HL-60/S4 treated with phorbol 12-myristate 13-acetate at 8.2 ng/mL for 4 days and 3 days (cell line): ENCODE data around the gene RCAN1.

Experiments used
- in situ Hi-C: fragments of 300-500 bp; cut with MboI; formaldehyde crosslinking; loops from 2 replicates; pipeline ENCODE4 v1.15.0; 2022; ENCODE audit warnings: low sequenced_read_pairs

RCAN1 gene

DNA sequence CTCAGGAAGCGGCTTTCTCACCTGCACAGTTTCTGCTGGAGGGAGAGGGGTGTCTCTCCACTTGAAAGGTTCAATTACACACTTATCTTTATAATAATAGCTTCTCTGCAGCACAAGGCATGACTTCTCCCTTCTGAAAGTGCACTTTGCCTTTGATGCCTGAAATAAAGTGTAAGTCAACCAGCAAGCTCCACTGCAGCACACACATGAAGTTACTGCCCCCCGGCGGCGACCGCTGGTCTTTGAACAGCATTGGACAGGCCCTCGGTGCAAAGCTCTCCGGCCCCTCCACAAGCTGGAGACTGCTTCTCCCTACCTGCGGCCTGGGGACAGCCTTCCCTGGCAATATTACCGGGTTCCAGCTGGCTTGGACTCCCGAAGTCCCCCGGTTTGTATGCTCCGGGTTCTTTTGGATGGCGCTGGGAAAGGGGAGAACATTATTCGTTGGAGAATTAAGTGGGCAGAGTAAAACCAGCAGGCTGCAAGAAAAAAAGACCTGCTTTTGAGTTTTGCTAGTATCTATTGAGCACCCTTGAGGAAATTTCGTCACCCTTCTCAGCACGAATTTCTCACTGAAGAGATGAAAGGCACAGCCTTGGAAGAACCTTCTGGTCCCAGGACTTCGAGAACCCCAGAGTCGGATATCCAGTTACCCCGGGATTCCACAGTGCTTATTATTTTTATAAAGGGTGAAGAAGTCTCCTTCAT lies 11.8 kb downstream of the RCAN1 start:
- in situ Hi-C loops: loop anchor here (25.0 kb wide), 1 partner anchor 691 kb away; the partner anchor contains the start of gene ATP5PO

DNA sequence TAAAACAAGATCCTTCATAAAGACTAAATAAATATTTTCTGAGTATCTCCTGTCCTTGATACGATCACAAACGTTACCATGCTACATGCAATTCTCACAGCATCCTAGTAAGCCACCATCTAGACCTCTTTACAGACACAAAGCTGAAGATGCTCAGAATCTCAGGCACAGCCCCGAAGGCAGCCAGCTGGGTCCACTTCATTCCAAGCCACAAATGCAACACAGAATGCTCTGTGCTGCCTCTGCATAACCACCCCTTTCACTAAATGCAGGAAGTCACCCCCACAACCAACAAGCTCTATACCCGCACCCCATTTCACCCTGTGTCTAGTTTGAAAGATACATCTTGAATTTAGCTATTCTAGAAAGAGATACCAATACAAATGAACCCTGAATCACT lies 12.9 kb downstream of the RCAN1 start:
- in situ Hi-C loops: loop anchor here (25.0 kb wide), 1 partner anchor 690 kb away; the partner anchor contains the start of gene ATP5PO

DNA sequence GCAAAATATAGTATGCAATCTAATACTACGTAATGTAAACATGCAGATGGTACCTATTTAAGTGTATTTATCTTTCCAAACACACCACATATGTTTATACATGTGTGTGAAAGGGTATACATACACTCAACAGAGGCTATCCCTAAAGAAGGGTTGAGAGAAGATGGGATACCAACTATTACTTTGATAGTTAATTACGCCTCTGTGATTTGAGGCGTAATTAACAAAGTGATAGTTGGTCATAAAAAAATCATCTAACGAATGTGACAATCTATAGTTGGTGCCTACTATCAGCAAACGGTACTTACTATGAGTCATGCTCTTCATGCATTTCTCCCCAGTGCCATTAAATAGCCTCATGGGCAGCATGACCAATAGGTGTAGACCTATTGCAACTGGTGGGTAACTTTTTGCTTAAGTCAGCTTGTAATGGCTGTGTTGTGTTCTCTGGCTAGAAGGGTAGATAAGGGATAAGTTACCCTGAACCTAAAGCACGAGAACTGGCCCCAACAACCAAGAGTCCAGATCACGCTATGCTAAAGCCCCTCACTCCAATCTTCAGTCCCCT lies 15.3 kb downstream of the RCAN1 start:
- in situ Hi-C loops: loop anchor here (25.0 kb wide), 1 partner anchor 687 kb away; the partner anchor contains the start of gene ATP5PO

DNA sequence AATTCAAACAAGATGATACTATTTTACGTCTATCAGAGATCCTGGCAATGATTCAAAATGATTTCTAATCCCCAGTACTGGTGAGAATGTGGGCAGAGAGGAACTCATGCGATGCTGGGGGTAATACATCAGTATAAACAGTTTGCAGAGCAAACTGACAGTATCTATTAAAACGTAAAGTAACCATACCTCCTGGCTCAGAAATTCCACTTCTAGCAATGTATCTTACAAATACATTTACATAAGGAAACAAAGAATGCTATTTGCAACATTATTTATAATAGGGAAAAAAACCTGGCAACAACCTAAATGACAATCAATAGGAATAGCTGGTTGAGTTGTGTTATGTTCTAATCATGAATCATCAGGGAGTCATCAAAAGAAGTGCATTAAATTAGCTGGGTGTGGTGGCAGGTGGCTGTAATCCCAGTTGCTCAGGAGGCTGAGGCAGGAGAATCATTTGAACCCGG lies 15.9 kb downstream of the RCAN1 start:
- in situ Hi-C loops: no loop called here

DNA sequence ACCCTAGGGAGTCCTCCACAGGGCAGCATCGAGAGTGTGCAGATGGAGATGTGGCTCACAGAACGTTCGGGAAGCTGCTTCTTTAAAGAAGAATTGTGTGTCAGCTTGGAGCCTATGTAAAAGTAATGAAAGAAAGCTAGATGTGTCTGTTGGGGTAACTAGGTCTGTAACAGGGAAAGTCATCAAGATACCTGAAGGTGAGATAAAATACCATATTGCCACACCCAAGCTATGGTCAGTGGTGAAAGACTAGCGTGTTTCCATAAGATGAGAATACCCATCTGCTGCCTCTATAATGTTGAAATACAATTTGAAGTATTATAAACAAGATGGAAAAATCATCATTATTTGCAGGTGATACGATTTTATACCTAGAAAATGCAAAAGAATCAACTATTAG lies 17.5 kb downstream of the RCAN1 start:
- in situ Hi-C loops: no loop called here

DNA sequence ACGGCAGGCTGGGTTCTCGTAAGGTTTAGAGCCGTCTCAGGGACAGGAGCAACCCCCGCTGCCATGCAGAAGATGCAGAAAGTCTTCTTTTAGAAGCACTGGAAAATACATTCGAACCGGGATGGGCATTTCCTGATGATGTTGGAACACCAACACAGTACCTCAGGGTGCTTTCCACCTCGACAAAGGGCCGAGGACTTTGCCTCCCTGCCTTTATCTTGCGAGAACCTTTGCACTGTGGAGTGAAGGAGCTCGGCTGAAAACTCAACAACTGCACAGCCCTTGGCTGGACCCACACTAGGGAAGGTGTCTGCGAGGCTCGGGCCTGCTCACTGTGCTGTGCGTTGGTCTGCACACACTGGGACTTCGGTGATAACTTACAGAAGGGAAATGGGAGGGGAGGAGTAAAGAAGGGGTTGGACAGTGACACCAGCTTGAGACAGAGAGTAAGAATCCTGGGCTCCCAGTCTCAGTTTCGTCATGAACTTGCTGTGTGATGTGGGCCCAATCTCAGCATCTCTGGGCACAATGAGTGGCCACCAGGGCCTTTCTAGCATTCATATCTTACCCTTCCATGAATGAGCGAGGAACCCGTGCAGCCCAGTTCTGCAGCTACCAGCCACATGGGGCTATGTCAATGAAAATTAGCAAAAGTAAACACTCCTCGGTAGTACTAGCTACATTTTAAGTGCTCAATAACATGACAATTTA lies 18.2 kb downstream of the RCAN1 start:
- in situ Hi-C loops: no loop called here

DNA sequence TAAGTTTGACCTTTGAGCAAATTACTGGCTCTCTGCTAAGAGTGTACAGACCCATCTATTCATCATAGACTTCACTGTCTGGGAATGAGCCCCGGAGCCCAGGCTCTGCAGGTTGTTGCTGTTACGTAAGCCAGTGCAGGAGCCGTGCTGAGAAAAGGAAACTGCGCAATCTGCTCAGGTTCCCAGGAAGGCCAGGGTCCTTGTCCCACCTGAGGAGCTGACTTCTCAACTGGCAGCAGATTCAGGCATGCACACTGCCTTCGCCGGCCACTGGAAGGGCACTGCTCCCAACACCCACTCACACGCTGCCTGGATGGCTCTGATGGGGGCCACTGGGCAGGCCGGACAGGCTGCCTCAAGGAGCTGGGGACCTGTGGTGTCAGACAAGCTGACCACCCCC lies 19.5 kb downstream of the RCAN1 start:
- in situ Hi-C loops: no loop called here

DNA sequence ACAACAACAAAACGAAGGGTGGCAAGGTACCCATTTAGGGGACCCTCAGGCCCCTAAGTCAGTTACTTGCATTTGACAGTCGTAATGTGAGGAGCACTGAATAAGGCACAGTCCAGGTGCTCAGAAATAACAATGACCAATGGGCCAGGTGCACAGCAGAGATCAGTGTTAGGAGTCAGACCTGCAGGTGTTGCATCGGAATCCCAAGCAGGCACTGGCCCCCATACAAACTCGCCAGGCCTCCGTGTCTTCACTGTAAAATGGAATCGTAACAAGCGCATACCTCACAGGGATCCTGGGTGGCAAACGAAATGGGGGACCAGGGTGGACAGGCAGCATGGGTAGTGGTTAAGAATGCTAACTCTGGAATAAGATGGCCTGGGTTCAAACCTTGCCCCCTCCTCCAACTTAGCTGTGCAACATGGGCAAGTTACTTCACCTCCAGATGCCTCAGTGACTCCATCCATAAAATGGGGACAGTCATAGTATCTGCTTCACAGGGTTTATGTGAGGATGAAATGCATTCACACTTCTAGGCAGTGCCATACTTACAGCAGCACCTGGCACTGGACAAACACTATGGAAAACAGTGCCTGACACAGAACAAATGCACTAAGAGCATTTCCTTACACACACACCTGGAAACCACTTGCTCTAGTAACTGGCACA lies 20.2 kb downstream of the RCAN1 start:
- in situ Hi-C loops: no loop called here

DNA sequence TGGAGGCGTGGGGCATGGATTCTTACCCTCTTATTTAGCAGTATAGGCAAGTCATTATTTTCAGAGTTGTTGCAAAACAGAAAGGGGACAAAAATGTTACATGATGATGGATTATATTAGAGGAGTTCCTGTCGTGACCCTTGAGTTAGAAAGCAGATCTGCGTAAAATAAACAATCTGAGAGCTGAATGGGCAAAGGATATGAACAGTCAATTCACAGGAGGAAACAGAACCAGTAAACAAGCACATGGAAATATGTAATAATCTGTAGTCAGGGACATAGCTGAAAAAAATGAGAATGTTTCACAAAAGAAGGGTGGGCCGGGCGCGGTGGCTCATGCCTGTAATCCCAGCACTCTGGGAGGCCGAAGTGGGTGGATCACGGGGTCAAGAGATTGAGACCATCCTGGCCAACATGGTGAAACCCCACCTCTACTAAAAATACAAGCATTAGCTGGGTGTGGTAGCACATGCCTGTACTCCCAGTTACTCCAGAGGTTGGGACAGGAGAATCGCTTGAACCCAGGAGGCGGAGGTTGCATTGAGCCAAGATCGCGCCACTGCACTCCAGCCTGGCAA lies 20.9 kb downstream of the RCAN1 start:
- in situ Hi-C loops: no loop called here

DNA sequence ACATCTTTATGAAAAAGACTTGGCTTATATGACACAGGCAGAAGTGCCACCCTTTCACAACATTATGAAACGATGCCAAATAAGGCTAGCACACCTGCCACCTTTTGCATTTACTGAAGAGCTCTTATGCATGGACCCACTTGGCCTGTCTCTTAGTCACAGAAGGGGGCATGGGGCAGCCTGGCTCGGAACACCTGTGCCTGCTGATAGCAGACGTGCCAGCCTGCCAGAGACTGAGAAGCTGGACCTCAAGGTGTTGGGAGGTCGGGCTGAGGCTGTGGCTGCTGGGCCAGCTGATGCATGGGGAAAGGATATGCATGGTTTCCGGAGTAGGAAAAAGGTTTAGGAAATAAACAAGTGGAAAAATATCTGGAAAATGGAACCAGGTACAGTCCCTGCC lies 21.5 kb downstream of the RCAN1 start:
- in situ Hi-C loops: no loop called here

DNA sequence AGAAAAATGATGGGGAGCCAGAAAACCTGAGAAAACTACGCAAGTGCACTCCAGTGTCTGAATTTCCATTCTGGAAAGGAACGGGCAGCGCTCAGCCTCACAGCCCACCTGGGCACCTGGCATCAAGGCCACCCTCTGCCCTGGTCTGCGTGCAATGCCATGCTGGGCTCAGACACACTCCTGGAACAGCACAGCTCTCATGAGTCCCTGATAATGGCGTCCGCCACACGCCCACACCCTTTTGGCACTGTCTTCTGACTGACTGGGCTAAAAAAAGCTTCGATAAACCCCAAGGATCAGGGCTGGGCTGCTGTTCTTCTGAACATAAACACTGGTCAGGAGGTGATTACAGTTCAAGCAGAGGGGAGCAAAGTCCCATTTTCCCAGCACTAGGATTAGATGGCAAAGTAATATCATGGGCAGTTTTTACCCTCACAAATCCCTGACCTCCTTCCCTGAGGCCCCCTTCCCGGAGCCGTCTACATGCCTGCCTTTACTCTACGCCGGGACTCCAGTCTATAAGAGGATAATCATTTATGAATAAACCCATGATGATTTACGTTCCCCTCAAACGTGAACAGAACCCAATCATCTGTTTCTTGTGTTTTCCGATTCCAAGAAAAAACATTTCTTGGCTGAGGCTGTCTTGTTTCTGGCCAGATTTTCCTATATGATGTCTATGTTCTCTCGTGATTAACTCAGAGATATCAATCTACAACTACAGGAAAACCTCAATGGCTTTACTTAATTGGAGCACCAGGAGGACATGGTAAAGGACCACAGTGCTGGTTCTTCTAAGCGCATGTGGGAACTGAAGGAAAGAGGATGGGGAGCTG lies 22.6 kb downstream of the RCAN1 start:
- in situ Hi-C loops: no loop called here

DNA sequence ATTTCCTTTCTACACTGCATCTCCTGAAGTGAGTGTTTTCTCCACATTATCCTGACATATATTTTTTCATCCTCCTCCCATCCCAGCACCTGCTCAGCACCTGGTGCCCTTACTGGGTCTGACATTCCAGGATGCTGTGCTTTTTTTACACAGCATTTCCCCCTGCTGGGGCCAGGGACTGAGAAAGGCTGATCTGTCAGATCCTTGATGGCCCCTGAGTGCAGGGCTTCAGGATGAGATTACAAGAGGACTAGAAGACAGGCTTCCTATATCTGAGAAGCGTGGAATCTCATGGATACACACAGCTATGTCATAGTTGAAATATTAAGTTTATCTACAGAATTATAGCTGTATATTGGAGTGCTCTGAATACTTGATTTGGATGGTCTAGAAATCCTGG lies 24.4 kb downstream of the RCAN1 start:
- in situ Hi-C loops: no loop called here

DNA sequence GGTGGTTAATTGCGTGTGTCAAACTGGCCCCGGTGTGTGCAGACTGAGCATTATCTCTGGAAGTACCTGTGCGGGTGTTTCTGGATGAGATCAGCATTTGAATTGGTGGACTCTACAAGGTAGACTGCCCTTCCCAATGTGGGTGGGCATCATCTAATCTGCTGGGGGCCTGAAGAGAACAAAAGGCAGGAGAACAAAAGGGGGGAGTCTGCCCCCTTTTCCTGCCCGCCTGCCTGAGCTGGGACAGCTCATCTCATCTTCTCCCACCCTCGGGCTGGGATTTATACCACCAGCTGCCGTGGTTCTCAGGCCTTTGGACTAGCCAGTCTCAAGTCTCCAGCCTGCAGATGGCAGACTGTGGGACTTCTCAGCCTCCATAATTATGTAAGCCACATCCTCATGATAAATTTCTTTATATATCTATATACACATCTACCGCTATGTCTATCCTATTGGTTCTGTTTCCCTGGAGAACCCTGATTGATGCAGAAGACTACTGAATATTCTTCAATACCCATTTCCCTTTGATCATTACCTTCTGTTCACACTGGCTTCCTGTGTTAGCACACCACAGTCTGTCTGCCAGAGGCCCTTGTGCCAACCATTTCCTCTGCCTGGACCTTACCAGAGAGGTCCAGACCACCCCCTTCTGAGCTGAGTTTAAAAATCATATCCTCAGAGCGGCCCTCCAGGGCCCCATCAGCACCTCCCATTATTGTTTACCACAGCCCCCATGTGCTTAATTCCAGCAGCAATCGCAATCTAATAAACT lies 25.2 kb downstream of the RCAN1 start:
- in situ Hi-C loops: no loop called here

DNA sequence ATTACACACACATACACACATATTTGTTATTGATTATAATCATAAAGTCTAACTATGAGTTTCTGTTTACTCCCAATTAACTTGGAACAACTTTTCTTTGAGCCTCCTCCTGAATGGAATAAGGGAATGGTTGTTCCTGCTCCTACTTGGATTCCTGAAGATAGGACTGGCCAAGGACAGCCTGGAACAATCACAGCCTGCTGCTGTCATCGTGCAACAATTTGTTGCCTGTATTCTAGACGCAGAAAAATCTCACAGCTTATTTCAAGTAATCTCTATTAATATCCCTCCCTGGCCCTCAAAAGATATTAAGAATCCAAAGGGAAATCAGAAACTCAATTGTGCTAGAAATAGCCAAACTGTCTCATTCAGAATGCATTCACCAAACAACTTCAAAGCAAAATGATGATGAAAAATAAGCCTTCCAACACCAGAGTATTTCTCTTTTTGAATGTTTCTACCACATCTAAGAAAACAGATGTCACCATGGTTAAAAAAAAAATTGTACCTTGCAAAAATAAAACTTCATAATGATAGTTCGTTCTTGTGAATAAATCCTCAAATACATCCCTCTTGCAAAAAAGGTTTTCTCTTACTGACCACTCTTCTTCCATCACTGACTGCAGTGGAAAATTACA lies 30.9 kb downstream of the RCAN1 start:
- in situ Hi-C loops: no loop called here

DNA sequence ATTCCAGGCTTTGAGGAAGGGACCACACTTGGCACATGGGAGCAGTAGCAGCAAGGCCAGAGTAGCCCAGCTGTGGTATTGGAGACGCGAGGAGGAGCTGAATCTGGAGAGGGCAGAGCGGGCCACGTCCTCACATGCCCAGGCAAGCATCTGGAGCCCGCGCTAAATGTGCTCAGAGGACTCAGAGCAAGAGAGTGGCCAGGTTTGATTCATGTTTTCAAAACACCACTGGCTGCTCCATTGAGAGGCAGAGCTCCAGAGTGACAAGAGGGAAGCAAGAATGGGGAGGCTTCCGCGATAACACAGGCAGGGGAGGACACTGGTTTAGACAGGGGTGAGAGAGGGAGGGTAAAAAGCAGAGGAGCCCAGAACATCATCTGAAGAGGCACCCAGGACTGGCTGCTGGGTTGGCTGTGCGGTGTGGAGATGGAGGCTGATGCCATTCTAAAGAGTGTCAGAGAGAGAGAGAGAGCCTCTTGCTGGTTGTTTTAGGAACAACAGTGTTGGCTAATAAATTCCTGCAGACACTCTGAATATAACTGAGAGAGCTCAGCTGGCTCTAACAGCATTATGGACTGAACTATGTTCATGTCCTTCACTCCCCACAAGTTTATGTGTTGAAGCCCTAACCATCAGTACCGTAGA lies 32.3 kb downstream of the RCAN1 start:
- in situ Hi-C loops: no loop called here

DNA sequence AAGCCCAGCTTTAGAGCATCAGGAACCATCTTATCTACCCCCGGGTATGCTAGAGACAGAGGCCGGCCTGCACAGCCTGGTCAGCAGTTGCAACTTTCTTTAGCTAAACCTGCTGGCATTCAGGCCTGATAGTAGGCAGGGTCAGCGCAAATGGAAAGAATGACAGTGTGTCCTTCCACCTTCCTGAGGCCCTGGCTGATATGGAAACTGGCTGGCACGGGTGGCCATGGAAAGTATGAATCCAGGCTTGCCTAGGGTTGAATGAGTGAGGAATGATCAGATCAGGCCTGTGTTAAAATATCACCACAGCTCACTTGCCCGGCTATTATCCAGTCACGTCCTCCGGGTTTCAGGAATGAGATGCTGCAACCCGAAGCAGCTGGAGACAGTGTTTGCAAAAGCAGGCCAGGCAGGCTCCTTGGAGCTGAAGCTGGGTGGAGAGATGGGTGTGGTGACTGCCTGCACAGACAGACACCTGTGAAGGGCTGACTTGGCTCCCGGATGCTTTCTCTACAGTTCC lies 34.7 kb downstream of the RCAN1 start:
- in situ Hi-C loops: no loop called here

DNA sequence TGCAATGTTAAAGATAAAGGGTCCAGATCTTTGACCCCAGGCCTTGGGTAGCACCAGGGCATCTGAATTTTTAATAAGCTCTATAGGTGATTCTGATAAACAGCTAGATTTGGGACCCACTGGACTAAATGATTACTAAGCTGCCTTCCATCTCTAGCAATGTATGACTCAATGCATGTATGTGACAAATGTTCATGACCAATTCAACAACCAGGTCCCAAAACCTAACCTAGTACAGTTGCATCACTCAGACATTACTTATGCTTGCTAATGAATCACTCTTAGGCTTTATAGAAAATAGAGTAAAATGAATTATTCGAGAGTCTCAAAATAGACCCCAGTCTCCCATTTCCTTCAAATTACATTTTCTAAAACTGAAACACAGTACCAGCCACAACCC lies 35.5 kb downstream of the RCAN1 start:
- in situ Hi-C loops: no loop called here

DNA sequence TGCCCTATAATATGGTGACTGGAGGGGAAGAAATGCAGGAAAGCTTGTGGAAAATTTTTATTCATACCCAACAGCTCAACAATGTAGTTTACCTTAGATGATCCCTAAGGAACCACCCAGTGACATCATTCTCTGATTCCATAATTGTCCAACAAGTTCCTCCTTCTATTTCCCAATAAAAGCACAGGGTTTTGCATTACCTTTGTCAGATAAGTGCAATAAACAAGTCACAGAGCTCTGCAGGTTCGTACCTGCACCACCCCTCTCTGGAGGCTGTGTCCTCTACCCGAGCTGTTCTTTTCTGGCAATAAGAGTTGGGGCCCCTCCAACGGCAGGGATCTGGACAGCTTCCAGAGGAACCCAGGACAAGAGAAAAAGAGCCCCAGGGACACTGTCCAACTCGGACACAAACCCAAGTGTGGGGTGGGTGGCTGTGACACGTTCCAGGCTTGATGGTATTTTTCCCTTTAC lies 38.8 kb downstream of the RCAN1 start:
- in situ Hi-C loops: no loop called here
